ENCODE measurements around the gene CXCL13.
A peak's percentile ranks its signal among the peaks of the same experiment; 100 is the strongest.
"Not testable (repeated sequence)": the region's sequence is repeated elsewhere in the genome, so short reads cannot be mapped to it uniquely, and the experiment has no call there.

CXCL13 gene

DNA sequence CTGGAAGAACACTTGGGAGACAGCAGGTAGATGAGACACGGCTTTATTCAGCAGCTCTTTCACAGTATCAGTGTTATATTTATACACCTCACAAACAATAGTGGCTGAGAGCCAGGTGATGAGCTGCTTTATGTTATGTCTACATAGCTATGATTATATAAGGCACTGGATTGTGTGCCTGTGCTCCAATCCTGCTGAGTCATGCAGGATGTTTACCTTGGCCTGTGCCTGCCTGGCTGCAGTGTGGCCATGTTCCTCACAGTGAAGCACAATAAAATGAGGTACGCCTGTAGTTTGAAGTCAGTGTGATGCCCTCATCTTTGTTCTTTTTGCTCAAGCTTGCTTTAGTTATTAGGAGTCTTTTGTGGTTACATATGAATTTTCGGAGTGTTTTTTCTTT, 31.3 kb downstream of the CXCL13 start:
- no peak for TF ChIP-seq EZH2 (optimal IDR thresholded peaks at IDR 0.05; ENCODE audit: low read depth, low read length)
- TF ChIP-seq, protein P1, sequence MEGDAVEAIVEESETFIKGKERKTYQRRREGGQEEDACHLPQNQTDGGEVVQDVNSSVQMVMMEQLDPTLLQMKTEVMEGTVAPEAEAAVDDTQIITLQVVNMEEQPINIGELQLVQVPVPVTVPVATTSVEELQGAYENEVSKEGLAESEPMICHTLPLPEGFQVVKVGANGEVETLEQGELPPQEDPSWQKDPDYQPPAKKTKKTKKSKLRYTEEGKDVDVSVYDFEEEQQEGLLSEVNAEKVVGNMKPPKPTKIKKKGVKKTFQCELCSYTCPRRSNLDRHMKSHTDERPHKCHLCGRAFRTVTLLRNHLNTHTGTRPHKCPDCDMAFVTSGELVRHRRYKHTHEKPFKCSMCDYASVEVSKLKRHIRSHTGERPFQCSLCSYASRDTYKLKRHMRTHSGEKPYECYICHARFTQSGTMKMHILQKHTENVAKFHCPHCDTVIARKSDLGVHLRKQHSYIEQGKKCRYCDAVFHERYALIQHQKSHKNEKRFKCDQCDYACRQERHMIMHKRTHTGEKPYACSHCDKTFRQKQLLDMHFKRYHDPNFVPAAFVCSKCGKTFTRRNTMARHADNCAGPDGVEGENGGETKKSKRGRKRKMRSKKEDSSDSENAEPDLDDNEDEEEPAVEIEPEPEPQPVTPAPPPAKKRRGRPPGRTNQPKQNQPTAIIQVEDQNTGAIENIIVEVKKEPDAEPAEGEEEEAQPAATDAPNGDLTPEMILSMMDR (IDR thresholded peaks at IDR 0.05; ENCODE audit: low read length), result no peak
- no peak for TF ChIP-seq EZH2phosphoT487 (IDR thresholded peaks at IDR 0.05; ENCODE audit: low read length)
- H3K79me2 ChIP-seq (ENCODE audit: low read length), result no peaks in the 10 kb centered on the region
- H3K9ac ChIP-seq (ENCODE audit: low read length), result no peak overlapping the region
- H3K9me2 ChIP-seq (replicated peaks; ENCODE audit: insufficient read depth, low read length), result no peaks in the 10 kb centered on the region
- H3F3A ChIP-seq (ENCODE audit: insufficient read depth, low read length), result no peaks in the 10 kb centered on the region
- H3K9me3 ChIP-seq (replicated peaks; ENCODE audit: insufficient read depth, low read length), result no peaks in the 10 kb centered on the region
- H3K36me3 ChIP-seq (replicated peaks; ENCODE audit: insufficient read depth, low read length), result no peaks in the 10 kb centered on the region
- no peak overlapping the region for H3K4me3 ChIP-seq (ENCODE audit: low read length)
- no peaks in the 10 kb centered on the region for H3K27me3 ChIP-seq (replicated peaks; ENCODE audit: insufficient read depth, low read length)
- no peaks in the 10 kb centered on the region for H4K20me1 ChIP-seq (ENCODE audit: insufficient read depth, low read length)
- H3K4me1 ChIP-seq (ENCODE audit: low read length), result no peaks in the 10 kb centered on the region
- no peak overlapping the region for H3K27ac ChIP-seq (ENCODE audit: low read length)
- no peak overlapping the region for H2AFZ ChIP-seq (ENCODE audit: low read length)
- H3K4me2 ChIP-seq (ENCODE audit: low read depth, low read length), result no peak overlapping the region
- DNase-seq, result no peak

DNA sequence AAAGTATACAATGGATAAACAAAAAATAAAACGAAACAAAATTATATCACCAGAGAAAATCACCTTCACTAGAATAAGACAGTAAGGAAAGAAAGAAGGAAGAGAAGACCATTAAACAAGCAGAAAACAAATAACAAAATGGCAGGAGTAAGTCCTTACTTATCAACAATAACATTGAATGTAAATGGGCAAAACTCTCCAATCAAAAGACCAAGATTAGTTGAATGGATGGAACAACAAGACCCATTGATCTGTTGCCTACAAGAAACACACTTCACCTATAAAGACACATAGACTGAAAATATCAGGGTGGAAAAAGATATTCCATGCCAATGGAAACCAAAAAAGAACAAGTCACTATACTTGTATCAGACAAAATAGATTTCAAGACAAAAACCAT, 38.4 kb downstream of the CXCL13 start:
- H3K27ac ChIP-seq (ENCODE audit: low read length); H3K4me3 ChIP-seq (ENCODE audit: low read length); H3K36me3 ChIP-seq (replicated peaks; ENCODE audit: insufficient read depth, low read length); H3K4me2 ChIP-seq (ENCODE audit: low read depth, low read length); H3K9ac ChIP-seq (ENCODE audit: low read length); H3F3A ChIP-seq (ENCODE audit: insufficient read depth, low read length); DNase-seq; H3K79me2 ChIP-seq (ENCODE audit: low read length); H3K4me1 ChIP-seq (ENCODE audit: low read length); H3K27me3 ChIP-seq (replicated peaks; ENCODE audit: insufficient read depth, low read length); H3K9me3 ChIP-seq (replicated peaks; ENCODE audit: insufficient read depth, low read length); H4K20me1 ChIP-seq (ENCODE audit: insufficient read depth, low read length); H2AFZ ChIP-seq (ENCODE audit: low read length); H3K9me2 ChIP-seq (replicated peaks; ENCODE audit: insufficient read depth, low read length): not testable (repeated sequence)

DNA sequence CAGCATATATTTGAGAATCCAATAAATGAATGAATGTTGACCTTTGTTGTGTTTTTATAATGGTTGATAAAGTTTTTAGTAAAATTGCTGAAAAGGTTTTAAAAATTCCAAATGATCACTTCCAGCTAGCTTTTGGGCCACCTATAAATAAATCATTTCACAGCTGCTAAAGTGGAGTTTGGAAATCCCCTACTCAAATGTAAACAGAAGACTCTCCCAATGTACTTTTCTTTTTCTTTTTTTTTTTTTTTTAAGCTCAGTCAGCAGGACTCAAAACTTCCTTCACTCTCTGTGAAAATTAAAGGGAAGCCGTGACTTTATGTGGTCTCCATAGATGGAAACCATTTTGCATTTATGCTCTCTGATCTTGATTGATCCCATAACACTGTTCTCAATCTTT, 45.2 kb downstream of the CXCL13 start:
- H3K27ac ChIP-seq (ENCODE audit: low read length), result no peak overlapping the region
- no peak overlapping the region for H3K9ac ChIP-seq (ENCODE audit: low read length)
- no peaks in the 10 kb centered on the region for H3K36me3 ChIP-seq (replicated peaks; ENCODE audit: insufficient read depth, low read length)
- peak overlapping the region; percentile 33 for H3K4me2 ChIP-seq (ENCODE audit: low read depth, low read length)
- DNase-seq, result peak; percentile 38
- no peak overlapping the region; the same call in 1 of the 2 replicates for H2AFZ ChIP-seq (ENCODE audit: low read length)
- peaks cover 13% of the 10 kb centered on the region for H3K4me1 ChIP-seq (ENCODE audit: low read length)
- TF ChIP-seq EZH2 (optimal IDR thresholded peaks at IDR 0.05; ENCODE audit: low read depth, low read length) (no peak), EZH2phosphoT487 (IDR thresholded peaks at IDR 0.05; ENCODE audit: low read length) (no peak)
- TF ChIP-seq, protein P1 (IDR thresholded peaks at IDR 0.05; ENCODE audit: low read length), result no peak
- H3K27me3 ChIP-seq (replicated peaks; ENCODE audit: insufficient read depth, low read length), result no peaks in the 10 kb centered on the region
- H4K20me1 ChIP-seq (ENCODE audit: insufficient read depth, low read length), result no peaks in the 10 kb centered on the region
- no peaks in the 10 kb centered on the region for H3F3A ChIP-seq (ENCODE audit: insufficient read depth, low read length)
- no peak overlapping the region for H3K4me3 ChIP-seq (ENCODE audit: low read length)
- no peaks in the 10 kb centered on the region for H3K79me2 ChIP-seq (ENCODE audit: low read length)
- H3K9me3 ChIP-seq (replicated peaks; ENCODE audit: insufficient read depth, low read length), result no peaks in the 10 kb centered on the region
- H3K9me2 ChIP-seq (replicated peaks; ENCODE audit: insufficient read depth, low read length), result no peaks in the 10 kb centered on the region

DNA sequence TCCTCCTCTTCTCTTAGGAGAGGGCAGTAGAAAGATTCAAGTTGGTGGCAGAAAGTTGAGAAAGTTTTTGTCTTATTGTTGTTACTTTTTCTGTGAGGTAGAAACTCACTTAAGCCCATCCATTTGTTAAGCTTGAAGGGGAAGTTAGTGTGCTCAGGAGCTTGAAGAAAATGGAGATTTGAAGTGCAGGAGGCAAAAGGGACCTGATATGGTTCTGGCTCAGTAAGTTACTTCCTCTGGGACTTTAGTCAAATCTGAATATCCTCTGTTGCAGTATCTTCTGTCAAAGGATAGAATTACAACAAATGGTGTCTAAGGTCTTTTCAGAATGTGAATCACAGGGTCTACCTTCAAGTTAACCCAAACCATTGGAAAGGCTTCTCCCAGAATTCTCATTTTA, 46.2 kb downstream of the CXCL13 start:
- H3F3A ChIP-seq (ENCODE audit: insufficient read depth, low read length), result no peaks in the 10 kb centered on the region
- H3K27ac ChIP-seq (ENCODE audit: low read length), result no peak overlapping the region
- TF ChIP-seq EZH2 (optimal IDR thresholded peaks at IDR 0.05; ENCODE audit: low read depth, low read length) (no peak), EZH2phosphoT487 (IDR thresholded peaks at IDR 0.05; ENCODE audit: low read length) (no peak)
- TF ChIP-seq, protein P1 (IDR thresholded peaks at IDR 0.05; ENCODE audit: low read length), result no peak
- H4K20me1 ChIP-seq (ENCODE audit: insufficient read depth, low read length), result no peaks in the 10 kb centered on the region
- H3K79me2 ChIP-seq (ENCODE audit: low read length), result no peaks in the 10 kb centered on the region
- no peaks in the 10 kb centered on the region for H3K9me3 ChIP-seq (replicated peaks; ENCODE audit: insufficient read depth, low read length)
- no peak for DNase-seq
- H2AFZ ChIP-seq (ENCODE audit: low read length), result no peak overlapping the region
- H3K36me3 ChIP-seq (replicated peaks; ENCODE audit: insufficient read depth, low read length), result no peaks in the 10 kb centered on the region
- H3K4me2 ChIP-seq (ENCODE audit: low read depth, low read length), result no peak overlapping the region
- H3K4me1 ChIP-seq (ENCODE audit: low read length), result peaks cover 13% of the 10 kb centered on the region
- no peaks in the 10 kb centered on the region for H3K9me2 ChIP-seq (replicated peaks; ENCODE audit: insufficient read depth, low read length)
- no peaks in the 10 kb centered on the region for H3K27me3 ChIP-seq (replicated peaks; ENCODE audit: insufficient read depth, low read length)
- no peak overlapping the region for H3K4me3 ChIP-seq (ENCODE audit: low read length)
- H3K9ac ChIP-seq (ENCODE audit: low read length), result no peak overlapping the region
